ENCODE results near the gene ACTRT1.

Gene ACTRT1

DNA sequence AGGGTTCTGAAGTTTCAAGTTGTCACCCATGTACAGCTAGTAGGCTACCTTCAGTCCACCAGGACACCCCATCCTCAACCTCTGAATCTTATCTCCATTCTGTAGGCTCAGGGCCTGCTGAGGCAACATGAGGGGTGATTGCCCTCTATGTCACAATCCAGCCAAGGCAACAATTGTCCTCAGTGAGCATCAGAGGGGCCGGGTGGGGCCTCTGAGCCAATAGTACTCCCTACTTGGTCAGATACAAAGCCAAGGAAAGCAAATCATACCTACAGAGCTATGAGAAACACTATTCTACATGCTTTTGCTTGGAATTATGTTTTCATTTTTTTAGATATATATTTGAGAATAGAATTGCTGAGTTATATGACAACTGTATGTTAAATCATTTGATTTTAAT is at the start of gene ACTRT1:
ACTRT1 (minus strand) TSS at position 101 of the 400 bp plus-strand sequence. CDS start 197 bp downstream, outside the sequence.
- DNase-seq (ENCODE audit: low read depth), result no peak

DNA sequence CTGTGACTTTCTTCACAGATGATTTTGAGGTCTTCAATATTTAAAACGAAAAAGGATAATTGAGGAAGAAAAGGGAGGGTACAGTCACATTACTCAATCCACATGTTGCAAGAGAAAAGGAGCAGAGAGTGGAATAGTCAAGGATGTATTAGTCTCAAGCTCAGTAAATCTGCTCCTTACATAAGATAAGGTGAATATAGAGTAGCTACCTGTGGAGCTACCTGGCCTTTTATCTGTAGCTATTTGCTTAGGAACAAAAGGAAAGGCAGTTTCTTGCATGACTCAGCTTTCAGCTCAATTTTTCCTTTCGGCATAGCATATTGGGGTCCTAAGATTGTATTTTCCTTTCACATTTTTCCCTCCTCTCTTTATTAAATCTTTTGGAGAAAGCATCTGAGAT is 26.3 kb upstream of the ACTRT1 start:
- no peak for DNase-seq (ENCODE audit: low read depth)

DNA sequence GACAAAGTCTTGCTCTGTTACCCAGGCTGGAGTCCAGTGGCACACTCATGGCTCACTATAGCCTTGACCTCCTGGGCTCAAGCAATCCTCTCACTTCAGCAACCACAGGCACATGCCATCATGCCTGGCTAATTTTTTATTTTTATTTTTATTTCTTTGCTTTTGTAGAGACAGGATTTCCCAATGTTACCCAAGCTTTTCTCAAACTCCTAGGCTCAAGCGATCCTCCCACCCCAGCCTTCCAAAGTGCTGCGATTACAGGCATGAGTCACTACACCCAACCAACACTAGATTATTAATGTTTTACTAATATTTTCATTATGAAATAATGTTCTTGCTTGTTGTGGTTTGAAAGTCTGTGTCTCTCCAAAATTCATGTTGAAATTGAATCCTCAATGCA is 5.2 kb upstream of the ACTRT1 start:
- no peak for DNase-seq (ENCODE audit: low read depth)

DNA sequence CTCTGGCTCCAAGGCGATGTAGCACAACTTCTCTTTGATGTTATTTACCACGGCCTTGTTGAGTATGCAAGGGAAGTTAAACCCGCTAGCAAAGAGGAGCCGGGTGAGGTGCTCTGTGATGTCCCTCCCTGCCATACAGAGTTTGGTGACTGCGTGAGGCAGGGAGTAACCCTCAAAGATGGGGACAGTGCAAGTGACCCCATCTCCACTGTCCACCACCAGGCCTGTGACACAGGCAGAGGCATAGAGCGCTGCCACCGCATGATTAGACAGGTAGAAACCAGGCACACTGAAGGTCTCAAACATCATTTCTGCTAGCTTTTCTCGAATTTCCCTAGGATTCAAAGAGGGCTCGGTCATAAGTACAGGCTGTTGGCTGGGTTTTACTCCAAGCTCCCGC is 677 bp downstream of the ACTRT1 start:
- no peak for DNase-seq (ENCODE audit: low read depth)

DNA sequence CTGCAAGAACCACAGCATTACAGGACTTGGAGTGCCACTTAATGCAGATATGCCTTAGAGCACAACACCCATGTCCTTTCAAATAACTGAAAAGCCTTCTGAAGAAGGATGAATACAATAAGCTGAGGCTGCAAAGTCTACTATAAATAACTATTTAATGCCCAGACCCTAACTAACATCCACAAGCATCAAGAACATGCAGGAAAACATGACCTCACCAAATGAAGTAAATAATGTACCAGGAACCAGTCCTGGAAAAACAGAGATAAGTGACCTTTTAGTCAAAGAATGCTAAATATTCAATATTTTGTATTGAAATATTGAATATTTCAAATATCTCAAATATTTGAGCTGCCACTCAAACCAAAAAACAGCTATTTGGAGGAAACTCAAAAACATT is 16.9 kb downstream of the ACTRT1 start:
- DNase-seq (ENCODE audit: low read depth), result no peak

DNA sequence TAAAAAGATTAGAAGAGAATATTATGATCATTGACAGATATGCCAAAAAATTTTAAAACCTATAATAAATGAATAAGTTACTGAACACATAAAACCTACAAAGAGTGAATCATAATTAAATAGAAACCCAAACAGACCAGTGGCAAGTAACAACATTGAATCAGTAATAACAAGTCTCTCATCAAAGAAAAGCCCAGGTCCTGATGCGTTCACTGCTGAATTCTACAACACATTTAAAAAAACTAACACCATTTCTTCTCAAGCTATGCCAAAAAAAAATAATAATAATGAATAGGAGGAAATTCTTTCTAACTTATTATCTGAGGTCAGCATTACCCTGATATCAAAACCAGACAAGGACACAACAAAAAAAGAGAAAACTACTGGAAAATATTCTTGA is 30.6 kb downstream of the ACTRT1 start:
- DNase-seq (ENCODE audit: low read depth), result no peak

DNA sequence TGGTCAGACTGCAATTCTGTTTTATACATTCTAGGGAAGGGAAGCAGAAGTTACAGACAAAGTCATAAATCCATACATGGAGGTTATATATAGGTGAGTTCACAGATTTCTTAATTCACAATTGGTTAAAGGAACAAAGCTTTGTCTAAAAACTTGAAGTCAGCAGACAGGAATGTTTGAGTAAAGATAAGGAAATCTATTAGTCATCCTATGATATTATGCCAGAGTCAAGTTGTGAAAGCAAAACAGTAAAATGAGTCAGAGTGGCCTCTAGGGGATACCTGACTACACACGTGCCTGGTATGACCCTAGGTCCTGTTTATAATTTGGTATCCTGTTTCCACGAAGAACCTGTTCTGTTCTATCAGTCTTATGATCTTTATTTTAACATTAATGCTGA is 31.5 kb downstream of the ACTRT1 start:
- DNase-seq (ENCODE audit: low read depth), result no peak

DNA sequence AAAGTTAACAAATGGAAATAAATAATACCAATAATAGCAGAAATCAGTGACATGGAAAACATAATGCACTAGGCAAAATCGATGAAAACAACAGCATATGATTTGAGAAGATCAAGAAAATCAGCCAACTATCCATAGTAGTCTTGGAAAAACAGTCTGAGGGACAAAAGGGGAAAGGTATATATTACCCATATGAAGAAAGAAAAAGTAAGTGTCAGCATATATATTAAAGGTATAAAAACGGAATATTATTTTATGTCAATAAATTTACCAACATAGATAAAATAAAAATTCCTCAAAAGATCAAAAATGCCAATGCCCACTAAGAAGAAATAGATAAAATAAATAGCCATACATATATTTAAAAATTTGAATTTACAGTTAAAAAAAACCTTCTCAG is 33.0 kb downstream of the ACTRT1 start:
- DNase-seq (ENCODE audit: low read depth), result no peak

DNA sequence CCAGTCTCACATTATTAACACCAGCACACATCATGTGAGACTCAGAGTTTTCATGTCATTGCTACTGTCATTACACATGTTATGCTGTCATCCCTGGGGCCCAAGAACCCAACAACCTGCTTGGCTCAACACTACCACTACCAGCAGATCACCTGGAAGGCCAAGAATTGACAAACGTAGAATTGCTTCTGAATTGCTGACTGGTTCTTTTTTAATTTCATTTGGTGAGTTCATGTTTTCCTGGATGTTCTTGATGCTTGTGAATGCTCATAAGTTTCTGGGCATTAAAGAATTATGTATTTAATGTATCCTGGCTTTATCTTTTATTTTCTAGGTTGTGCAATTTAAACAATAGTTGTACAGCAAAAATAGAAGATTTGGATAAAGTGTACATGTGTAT is 40.2 kb downstream of the ACTRT1 start:
- no peak for DNase-seq (ENCODE audit: low read depth)

DNA sequence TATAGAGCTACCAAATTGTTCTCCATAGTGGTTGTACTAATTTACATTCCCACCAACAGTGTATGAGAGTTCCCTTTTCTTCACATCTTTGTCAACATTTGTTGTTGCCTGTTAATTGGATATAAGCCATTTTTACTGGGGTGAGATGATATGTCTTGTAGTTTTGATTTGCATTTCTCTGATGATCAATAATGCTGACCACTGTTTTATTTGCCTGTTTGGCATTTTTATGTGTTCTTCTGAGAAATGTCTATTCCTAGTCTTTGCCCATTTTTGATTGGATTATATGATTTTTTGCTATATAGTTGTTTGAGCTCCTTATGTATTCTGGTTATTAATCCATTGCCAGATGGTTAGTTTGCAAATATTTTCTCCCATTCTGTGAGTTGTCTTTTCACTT is 44.3 kb downstream of the ACTRT1 start:
- DNase-seq (ENCODE audit: low read depth), result no peak

Data from fibroblast of the conjunctiva (primary cell).